Activated T-cell treated with anti-CD3 and anti-CD28 coated beads, Interleukin-2, amount 50 U/mL, for 72 hours (primary cell): ENCODE measurements around the gene CHAF1A. TPM values are rescaled to one million over a fixed set of nuclear protein-coding genes. Genes with fewer than 3 reads are reported as not detected.

Experiments
- ATAC-seq, 2 donors: fragments of 150-1000 bp; cut with Tn5 transposase; replicated peaks in 1 of 2; 2 replicates each; pipeline ENCODE4 v1.10.0; 2021; ENCODE audit warnings: moderate library complexity in 2 of 2, mild to moderate bottlenecking in 1 of 2
- DNase-seq, 2 donors: peaks; one replicate each; pipeline ENCODE4 v3.0.0; 2021 to 2022; ENCODE audit warnings: mixed read lengths in 1 of 2
- H3K27ac Mint-ChIP-seq: one replicate; pipeline ENCODE4 v1.8.0; 2022; ENCODE audit warnings: mild to moderate bottlenecking, moderate library complexity, mixed read lengths
- H3K27me3 Mint-ChIP-seq: one replicate; pipeline ENCODE4 v1.8.0; 2022; ENCODE audit warnings: low read depth, mixed read lengths
- H3K36me3 Mint-ChIP-seq, 2 donors: one replicate each; pipeline ENCODE4 v1.8.0; 2022; ENCODE audit warnings: mixed read lengths in 2 of 2, mild to moderate bottlenecking in 1 of 2; ENCODE audit not compliant: insufficient read depth in 2 of 2
- H3K4me1 Mint-ChIP-seq: one replicate; pipeline ENCODE4 v1.8.0; 2022; ENCODE audit warnings: low read depth, mixed read lengths
- H3K4me3 Mint-ChIP-seq, 2 donors: one replicate each; pipeline ENCODE4 v1.8.0; 2022; ENCODE audit warnings: mild to moderate bottlenecking in 2 of 2, mixed read lengths in 2 of 2, moderate library complexity in 2 of 2
- H3K9me3 Mint-ChIP-seq, 2 donors: one replicate each; pipeline ENCODE4 v1.8.0; 2022; ENCODE audit warnings: mixed read lengths in 2 of 2
- total RNA-seq, 2 donors: library from RNA; stranded (reverse); gene quantifications; one replicate each; pipeline ENCODE4 v1.2.3, GENCODE V29; 2022

The CHAF1A gene
- total RNA-seq, 2 donors from 2014 or later: 74.0 to 79.7 TPM

DNA sequence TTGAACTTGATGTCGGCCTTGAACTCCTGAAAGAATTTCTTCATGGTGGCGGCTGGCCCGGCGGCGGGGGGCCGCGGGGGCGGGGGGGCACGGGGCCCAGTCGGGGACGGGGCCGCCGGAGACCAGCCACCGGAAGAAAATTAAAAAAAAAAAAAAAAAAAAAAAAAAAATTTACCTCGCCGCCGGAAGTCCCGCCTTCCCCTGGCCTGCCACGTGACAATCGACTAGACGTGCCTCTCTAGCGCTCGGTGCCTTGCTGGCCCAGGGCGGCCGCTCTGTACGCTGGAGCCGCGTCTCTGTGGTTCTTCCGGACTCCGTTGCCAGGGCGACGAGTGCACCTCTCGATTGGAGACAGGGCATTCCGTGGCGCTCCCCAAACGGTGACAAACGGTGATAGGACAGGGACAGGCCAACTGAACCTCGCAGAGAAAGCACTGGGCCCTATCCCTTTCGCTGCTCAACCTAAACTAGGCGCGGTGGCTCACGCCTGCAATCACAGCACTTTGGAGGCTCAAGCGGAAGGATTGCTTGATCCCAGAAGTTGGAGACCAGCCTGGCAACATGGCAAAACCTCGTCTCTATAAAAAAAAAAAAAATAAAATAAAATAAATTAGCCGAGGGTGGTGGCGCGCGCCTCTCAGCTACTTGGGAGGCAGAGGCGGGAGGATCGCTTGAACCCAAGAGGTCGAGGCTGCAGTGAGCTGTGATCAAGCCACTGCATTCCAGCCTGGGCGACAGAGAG is 55.4 kb downstream of the CHAF1A start, which contains the start of gene UBXN6:
Gene UBXN6, minus strand, starts transcription at position 141 of the 742 bp plus-strand sequence. Its CDS starts 97 bp downstream, at position 44.
- H3K27me3 Mint-ChIP-seq: no peaks in the 10 kb centered on the region
- H3K4me3 Mint-ChIP-seq: peak within 1 kb of the TSS; percentile 95 to 97
- H3K9me3 Mint-ChIP-seq: no peaks in the 10 kb centered on the region
- ATAC-seq (peak; percentile 95 to 99), DNase-seq (peak; percentile 96 to 98)
- peak within 1 kb of the TSS; percentile 89 for H3K27ac Mint-ChIP-seq
- H3K36me3 Mint-ChIP-seq: peaks cover 1 to 3% of the 10 kb centered on the region in 2 donors
- H3K4me1 Mint-ChIP-seq: peaks cover 12% of the 10 kb centered on the region

DNA sequence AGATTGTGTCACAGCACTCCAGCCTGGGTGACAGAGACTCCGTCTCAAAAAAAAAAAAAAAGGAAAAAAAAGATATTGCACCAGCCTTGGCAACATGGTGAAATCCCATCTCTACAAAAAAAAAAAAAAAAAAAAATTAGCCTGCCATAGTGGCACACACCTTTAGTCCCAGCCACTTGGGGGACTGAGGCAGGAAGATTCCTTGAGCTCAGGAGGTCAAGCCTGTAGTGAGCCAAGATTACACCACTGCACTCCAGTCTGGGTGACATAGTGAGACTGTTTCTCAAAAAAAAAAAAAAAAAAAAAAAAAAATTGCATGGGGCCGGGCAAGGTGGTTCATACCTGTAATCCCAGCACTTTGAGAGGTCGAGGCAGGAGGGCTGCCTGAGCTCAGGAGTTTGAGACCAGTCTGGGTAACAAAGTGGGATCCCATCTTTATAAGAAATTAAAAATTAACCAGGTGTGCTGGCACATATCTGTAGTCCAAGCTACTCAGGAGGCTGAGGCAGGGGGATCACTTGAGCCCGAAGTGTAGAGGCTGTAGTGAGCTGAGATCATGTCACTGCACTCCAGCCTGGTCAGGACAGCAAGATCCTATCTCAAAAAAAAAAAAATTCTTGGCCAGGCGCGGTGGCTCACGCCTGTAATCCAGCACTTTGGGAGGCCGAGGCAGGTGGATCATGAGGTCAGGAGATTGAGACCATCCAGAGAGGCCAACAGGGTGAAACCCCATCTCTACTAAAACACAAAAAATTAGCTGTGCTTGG is 62.6 kb downstream of the CHAF1A start:
- no peaks in the 10 kb centered on the region for H3K4me1 Mint-ChIP-seq
- H3K4me3 Mint-ChIP-seq: no peak overlapping the region
- no peak overlapping the region for H3K27ac Mint-ChIP-seq
- H3K36me3 Mint-ChIP-seq: no peaks in the 10 kb centered on the region
- ATAC-seq: no peak
- H3K9me3 Mint-ChIP-seq: no peaks in the 10 kb centered on the region
- no peak for DNase-seq
- H3K27me3 Mint-ChIP-seq: no peaks in the 10 kb centered on the region

DNA sequence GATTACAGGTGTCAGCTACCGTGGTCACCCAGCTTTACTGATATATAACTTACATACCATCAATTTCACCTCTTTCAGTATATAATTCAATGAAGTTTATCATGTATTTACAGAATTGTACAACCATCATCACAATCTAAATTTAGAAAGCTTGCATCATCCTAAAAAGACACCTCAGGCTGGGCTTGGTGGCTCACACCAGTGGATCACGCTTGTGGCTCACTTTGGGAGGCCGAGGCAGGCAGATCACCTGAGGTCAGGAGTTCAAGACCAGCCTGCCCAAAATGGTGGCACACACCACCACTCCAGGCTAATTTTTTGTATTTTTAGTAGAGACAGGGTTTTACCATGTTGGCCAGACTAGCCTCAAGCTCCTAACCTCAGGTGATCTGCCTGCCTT is 65.4 kb downstream of the CHAF1A start:
- ATAC-seq: no peak
- no peak for DNase-seq
- no peaks in the 10 kb centered on the region for H3K27me3 Mint-ChIP-seq
- H3K4me1 Mint-ChIP-seq: peaks cover under 1% of the 10 kb centered on the region
- no peaks in the 10 kb centered on the region for H3K9me3 Mint-ChIP-seq
- H3K4me3 Mint-ChIP-seq: no peak overlapping the region
- H3K36me3 Mint-ChIP-seq: no peaks in the 10 kb centered on the region
- H3K27ac Mint-ChIP-seq: no peak overlapping the region

DNA sequence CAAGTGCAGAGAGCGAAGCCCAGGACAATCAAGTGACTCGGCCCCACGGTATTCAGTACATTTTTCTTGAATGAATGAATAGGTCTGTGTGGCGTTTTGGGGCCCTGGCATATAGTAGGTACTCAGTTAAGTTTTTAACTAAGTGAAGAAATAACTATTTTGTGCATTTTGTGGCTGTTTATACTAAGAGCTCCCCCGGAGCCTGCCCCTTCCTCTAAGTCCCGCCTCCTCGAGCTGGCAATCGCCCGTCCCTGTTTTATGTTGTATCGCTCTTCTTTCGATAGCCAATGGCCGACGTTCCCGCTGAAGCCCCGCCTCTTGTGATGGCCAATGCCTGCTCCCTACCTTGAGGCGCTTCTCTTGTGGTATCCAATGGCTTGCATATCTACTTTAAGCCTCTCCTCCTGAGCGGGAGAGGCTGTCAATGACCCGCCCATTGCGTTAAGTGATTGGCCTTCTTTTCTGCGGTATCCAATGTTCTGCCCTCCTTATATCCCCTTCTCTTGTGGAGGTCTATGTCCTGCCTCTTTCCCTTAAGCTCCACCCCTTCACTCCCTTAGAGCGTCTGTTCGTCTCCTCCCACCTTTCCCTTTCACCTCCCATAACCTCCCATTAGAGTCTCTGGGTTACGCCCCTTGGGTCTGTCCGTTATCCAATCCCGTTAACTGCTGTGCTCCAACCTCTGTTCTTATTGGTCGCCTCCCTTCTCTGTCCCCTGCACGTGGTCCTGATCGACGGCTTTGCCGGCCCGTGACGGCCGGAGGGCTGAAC is 69.1 kb downstream of the CHAF1A start:
- Mint-ChIP-seq H3K4me1 (peaks cover 20% of the 10 kb centered on the region), H3K4me3 (no peak overlapping the region), H3K9me3 (no peaks in the 10 kb centered on the region), H3K36me3 (peaks cover 2 to 4% of the 10 kb centered on the region in 2 donors), H3K27ac (no peak overlapping the region), H3K27me3 (no peaks in the 10 kb centered on the region)
- ATAC-seq: peak; percentile 89 to 90
- peak; percentile 98 to 99 for DNase-seq

DNA sequence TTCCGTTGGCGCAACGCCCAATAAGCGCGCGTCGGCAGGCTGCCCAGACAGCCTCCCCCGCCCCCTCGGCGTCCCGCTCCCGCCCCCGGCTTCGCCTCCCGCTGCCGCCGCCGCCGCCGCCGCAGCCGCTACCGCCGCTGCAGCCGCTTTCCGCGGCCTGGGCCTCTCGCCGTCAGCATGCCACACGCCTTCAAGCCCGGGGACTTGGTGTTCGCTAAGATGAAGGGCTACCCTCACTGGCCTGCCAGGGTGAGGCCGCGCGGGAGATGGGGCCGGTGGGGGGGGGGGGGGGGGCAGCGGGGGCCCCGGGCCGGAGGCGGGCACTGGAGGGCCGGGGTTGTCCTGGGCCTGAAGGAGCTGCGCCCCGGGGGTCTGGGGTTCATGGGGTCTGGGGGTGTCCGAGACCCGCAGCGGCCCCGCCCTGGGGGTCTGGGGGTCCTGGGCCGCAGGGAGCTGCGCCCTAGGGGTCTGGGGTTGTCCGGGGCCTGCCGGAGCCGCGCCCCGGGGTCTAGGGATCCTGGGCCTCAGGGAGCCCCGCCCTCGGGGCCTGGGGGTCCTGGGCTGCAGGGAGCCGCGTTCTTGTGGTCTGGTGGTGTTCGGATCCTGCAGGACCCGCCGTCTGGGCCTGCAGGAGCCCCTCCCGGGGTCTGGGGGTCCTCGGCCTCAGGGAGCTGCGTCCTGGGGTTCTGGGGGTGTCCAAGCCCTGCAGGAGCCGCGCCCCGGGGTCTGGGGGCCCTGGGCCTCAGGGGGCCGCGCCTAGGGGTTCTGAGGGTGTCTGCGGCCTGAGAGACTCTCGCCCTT is 69.9 kb downstream of the CHAF1A start, which contains the start of gene HDGFL2:
Gene HDGFL2, plus strand, starts transcription at position 124 of the 801 bp plus-strand sequence. Its CDS starts 54 bp downstream, at position 178.
- Mint-ChIP-seq H3K9me3 (no peaks in the 10 kb centered on the region), H3K4me1 (peaks cover 20% of the 10 kb centered on the region), H3K27me3 (no peaks in the 10 kb centered on the region), H3K4me3 (peak within 1 kb of the TSS; percentile 88 to 90), H3K36me3 (peaks cover 2 to 4% of the 10 kb centered on the region in 2 donors), H3K27ac (peak within 1 kb of the TSS; percentile 19)
- ATAC-seq: no peak
- DNase-seq: no peak

DNA sequence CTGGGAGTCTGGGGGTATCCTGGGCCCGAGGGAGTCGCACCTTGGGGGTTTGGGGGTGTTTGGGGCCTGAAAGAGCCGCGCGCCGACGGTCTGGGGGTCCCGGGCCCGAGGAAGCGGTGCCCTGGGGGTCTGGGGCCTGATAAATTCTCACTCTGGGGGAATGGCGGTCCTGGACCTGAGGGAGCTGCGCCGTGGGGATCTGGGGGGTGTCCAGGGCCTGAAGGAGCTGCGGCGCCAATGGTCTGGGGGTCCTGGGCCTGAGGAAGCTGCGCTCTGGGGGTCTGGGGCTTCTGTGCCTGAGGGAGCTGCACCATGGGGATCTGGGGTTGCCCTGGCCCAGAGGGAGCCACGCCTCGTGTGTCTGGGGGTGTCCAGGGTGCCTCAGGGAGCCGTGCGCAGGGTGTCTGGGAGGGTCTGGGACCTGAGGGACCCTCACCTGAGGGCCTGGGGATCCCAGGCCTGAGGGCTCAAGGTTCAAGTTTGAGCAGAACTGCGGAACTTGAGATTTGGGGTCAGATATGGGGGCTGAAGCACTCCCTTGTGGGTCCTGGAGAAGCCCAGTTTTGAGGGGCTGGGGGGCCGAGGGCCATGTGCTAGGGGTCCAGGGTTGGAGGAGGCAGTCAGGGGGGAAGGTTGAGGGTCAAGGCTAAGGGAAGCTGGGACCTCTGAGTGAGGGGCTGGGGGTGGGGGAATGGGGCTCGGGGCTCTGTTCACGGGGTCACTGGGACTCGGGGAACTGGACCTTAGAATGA is 70.7 kb downstream of the CHAF1A start:
- Mint-ChIP-seq H3K27me3 (no peaks in the 10 kb centered on the region), H3K9me3 (no peaks in the 10 kb centered on the region), H3K4me1 (peaks cover 20% of the 10 kb centered on the region), H3K4me3 (peak overlapping the region; percentile 88 to 90), H3K36me3 (peaks cover 2 to 4% of the 10 kb centered on the region in 2 donors), H3K27ac (peak overlapping the region; percentile 19)
- ATAC-seq (no peak), DNase-seq (no peak)

DNA sequence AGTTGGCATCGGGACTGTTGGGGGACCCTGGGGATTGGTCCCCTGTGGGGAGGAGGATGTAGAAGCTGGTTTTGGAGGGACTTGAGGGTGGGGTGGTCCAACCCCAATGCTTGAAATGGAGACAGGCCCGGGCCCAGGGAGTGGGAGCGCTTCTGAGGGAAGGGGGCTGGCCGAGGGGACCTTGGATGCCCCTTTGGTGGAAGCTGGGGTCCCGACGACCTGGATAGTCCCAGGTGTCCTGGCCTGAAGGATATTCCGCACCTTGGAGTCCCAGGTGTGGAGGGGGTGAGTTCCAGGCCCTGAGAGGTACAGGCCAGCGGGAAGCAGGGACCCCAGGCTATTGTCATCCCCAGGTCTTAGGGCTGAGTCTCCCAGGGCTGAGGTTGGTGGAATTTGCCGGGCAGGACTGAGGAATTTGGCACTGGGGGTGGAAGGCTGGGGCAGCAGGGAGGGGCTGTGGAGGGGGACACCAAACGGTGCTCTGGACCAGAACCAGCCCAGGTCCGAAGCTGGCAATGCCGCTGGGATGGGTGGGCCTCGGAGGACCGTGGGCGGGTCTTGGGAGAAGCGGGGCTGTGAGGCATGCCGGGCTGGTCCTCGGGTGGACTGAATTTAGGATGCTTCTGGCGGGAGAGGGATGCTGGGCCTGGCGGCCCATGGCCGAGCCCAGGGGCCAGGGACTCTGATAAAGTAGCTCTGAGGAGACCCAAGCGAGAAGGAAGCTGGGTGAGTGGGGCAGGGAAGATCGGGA is 71.5 kb downstream of the CHAF1A start:
- Mint-ChIP-seq H3K9me3 (no peaks in the 10 kb centered on the region), H3K4me1 (peaks cover 20% of the 10 kb centered on the region), H3K27ac (peak overlapping the region; percentile 8), H3K36me3 (peaks cover 2 to 4% of the 10 kb centered on the region in 2 donors), H3K4me3 (peak overlapping the region; percentile 88 to 90), H3K27me3 (no peaks in the 10 kb centered on the region)
- DNase-seq: no peak
- ATAC-seq: no peak

DNA sequence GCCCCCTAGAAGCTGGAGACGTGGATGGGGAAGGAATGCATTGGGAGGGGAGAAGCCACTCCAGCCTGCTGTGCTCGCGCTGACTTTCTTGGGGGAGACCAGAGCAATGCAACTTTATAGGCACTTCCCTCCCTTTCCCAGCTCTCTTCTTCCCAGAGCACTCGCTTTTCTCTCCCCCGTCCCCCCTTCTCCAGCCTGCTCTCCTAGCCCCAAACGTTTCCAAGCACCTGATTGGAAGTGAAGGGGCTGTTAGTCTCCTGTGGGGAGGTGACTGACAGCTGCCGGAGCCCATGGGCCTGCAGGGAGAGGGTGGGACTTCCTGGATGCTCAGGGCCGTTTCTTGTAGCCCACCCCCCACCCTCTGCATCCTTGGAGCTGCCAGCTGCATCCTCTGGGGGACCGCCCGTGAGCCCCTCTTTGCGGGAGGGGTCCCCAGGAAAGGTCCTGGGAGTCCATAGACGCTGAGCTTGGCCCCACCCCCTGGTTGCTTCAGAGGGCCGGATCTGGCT is 72.1 kb downstream of the CHAF1A start:
- ATAC-seq (no peak), DNase-seq (peak in 1 of 2 donors; percentile 44)
- H3K27me3 Mint-ChIP-seq: no peaks in the 10 kb centered on the region
- peaks cover 2 to 4% of the 10 kb centered on the region in 2 donors for H3K36me3 Mint-ChIP-seq
- H3K9me3 Mint-ChIP-seq: no peaks in the 10 kb centered on the region
- H3K4me3 Mint-ChIP-seq: peak overlapping the region; percentile 88 to 90
- peak overlapping the region; percentile 5 for H3K27ac Mint-ChIP-seq
- H3K4me1 Mint-ChIP-seq: peaks cover 20% of the 10 kb centered on the region

DNA sequence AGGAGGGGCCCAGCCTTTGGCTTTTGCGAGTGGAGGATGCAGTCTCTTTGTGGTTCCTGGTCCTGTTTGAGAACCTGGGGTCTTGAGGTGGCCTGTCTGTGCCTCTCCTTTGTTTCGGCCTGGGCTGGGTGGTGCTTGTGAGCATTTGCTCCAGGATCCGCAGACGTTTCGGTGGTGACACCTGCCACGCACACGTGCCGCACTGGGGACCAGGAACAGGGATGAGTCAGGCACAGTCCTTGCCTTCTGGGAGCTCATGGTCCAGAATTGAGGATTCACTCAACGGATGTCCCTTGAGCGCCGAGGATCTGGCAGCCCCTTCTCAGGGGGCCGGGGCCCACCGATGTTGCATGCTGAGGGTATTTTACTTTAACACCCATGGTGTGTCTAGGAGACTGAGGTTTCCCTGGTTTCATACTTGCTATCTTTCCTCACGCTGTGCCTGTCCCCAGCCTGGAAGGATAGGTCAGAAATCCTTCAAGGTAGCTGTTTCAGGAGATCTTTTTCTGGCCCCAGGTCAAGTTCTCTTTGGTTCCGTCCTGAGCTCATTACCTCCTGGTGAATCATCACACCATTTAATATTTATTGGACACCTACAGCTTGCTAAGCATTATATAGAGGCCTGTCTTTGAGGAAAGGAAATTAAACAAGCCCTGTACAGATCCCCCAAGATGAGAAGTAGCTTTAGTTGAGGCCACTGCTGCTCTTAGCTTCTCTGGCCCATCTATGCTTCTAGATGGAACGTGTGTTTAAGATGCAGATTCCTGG is 74.8 kb downstream of the CHAF1A start:
- no peaks in the 10 kb centered on the region for H3K9me3 Mint-ChIP-seq
- no peaks in the 10 kb centered on the region for H3K27me3 Mint-ChIP-seq
- H3K4me1 Mint-ChIP-seq: peaks cover 20% of the 10 kb centered on the region
- ATAC-seq: no peak
- H3K4me3 Mint-ChIP-seq: no peak overlapping the region
- no peak overlapping the region for H3K27ac Mint-ChIP-seq
- H3K36me3 Mint-ChIP-seq: peaks cover 2 to 4% of the 10 kb centered on the region in 2 donors
- no peak for DNase-seq

DNA sequence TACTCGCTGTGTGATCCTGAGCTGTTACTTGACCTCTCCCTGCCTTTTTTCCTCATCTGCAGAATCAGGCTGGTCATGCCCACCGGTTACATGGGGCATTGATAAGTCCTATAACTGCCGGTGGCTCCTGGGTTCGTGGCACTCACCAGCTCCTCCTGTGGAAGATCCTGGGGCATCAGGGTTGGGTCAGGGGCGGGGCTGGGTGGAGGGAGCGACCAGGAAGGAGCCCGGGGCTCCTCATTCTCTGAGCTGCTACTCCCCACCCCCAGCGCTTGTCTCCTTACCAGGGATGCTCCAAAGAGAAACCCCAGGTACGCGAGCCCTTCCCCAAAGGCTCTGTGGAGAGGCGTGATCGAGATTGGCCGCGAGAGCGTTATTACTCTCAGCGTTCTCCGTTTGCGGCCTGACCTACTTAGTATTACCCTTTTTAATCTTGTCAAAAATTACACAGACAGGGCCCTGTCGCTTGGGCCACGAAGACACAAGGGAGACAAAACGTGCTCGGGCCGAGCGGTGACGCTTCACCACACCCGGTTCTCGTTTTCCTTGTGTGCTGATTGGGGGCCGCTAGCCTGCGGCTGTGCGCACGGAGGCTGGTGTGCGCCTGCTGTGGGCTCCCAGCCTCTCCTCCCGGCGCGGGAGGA is 80.4 kb downstream of the CHAF1A start:
- Mint-ChIP-seq H3K36me3 (peaks cover 0 to 2% of the 10 kb centered on the region in 2 donors), H3K27me3 (no peaks in the 10 kb centered on the region)

More for the DNA sequence above, 80.4 kb downstream of the CHAF1A start:
- DNase-seq (no peak), ATAC-seq (no peak)
- Mint-ChIP-seq H3K4me3 (no peak overlapping the region), H3K27ac (no peak overlapping the region), H3K9me3 (no peaks in the 10 kb centered on the region), H3K4me1 (no peaks in the 10 kb centered on the region)
